Measurements from ENCODE around the gene C16orf54.
"Not testable (repeated sequence)": the region's sequence is repeated elsewhere in the genome, so short reads cannot be mapped to it uniquely, and the experiment has no call there.

The C16orf54 gene

GRCh38 chr16:29737713-29738112 lies 8.1 kb downstream of the C16orf54 start:
- no peak for TF ChIP-seq CTCF (IDR thresholded peaks at IDR 0.05; ENCODE audit: low read depth, low read length)
- H3K4me3 ChIP-seq (ENCODE audit: low read depth, low read length): no peak overlapping the region

- no peak overlapping the region for H3K4me3 ChIP-seq (ENCODE audit: low read depth, low read length)
- no peak for TF ChIP-seq CTCF (IDR thresholded peaks at IDR 0.05; ENCODE audit: low read depth, low read length)
Measured at GRCh38 chr16:29736764-29737163, 9.0 kb downstream of the C16orf54 start.

GRCh38 chr16:29736112-29736511 lies 9.7 kb downstream of the C16orf54 start:
- TF ChIP-seq CTCF (IDR thresholded peaks at IDR 0.05; ENCODE audit: low read depth, low read length): no peak
- H3K4me3 ChIP-seq (ENCODE audit: low read depth, low read length): no peak overlapping the region

- no peak for TF ChIP-seq CTCF (IDR thresholded peaks at IDR 0.05; ENCODE audit: low read depth, low read length)
Measured at GRCh38 chr16:29734786-29735185, 11.0 kb downstream of the C16orf54 start.

GRCh38 chr16:29731768-29732601 lies 13.8 kb downstream of the C16orf54 start:
- not testable (repeated sequence) for H3K4me3 ChIP-seq (ENCODE audit: low read depth, low read length)

More at GRCh38 chr16:29734786-29735185, 11.0 kb downstream of the C16orf54 start:
- H3K4me3 ChIP-seq (ENCODE audit: low read depth, low read length): no peak overlapping the region

- no peak overlapping the region for H3K4me3 ChIP-seq (ENCODE audit: low read depth, low read length)
- TF ChIP-seq CTCF (IDR thresholded peaks at IDR 0.05; ENCODE audit: low read depth, low read length): no peak
Measured at GRCh38 chr16:29730649-29731048, 15.1 kb downstream of the C16orf54 start.

GRCh38 chr16:29729116-29729521 lies 16.7 kb downstream of the C16orf54 start:
- H3K4me3 ChIP-seq (ENCODE audit: low read depth, low read length): no peak overlapping the region
- TF ChIP-seq CTCF (IDR thresholded peaks at IDR 0.05; ENCODE audit: low read depth, low read length): peak; percentile 69

- no peak for TF ChIP-seq CTCF (IDR thresholded peaks at IDR 0.05; ENCODE audit: low read depth, low read length)
- H3K4me3 ChIP-seq (ENCODE audit: low read depth, low read length): no peak overlapping the region
Measured at GRCh38 chr16:29727452-29727851, 18.3 kb downstream of the C16orf54 start.

Data from WI38 (cell line).